ENCODE data around the gene FAM107B. TPM values are rescaled to one million over a fixed set of nuclear protein-coding genes. Genes with fewer than 3 reads are reported as not detected.

The FAM107B gene
- total RNA-seq, 6 experiments from 2014 or later = 58.6 to 116 (median 68.7) TPM

DNA sequence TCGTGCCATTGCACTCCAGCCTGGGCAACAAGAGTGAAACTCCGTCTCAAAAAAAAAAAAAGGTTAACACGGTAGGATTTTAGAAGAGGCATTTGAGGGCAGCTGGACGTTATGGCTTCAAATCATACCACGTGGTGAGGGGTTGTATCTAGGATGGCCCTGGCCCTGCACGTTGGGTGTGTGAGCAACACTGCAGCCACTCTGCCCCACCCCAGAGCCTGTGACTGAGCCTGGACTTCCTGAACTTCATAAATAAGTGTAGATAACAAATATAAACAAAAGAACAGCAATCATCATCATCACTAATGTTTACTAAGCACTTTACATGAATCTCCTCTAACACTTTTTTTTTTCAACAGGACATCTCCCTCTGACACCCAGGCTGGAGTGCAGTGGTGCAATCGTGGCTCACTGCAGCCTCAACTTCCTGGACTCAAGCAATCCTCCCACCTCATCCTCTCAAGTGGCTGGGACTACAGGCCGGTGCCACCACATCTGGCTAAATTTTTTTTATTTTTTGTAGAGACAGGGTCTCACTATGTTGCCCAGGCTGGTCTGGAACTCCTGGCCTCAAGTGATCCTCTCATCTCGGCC is 274.4 kb downstream of the FAM107B start:
- WGBS (ENCODE audit: insufficient coverage, low coverage, low lambda C conversion rate, missing lambda C conversion rate) = 47% methylated on average over 9 of the region's 9 CpGs
- DNase-seq = no peak
- no peaks in the 10 kb centered on the region for H3K9me3 ChIP-seq
- H3K4me1 ChIP-seq = no peaks in the 10 kb centered on the region
- intact Hi-C loops (cut with DNase I) = loop anchor here in 1 of 2 donors (10.0 kb wide), 1 partner anchor 325 kb away; no protein-coding TSS in a partner anchor
- no peak for TF ChIP-seq POLR2A (IDR thresholded peaks at IDR 0.05)
- TF ChIP-seq, protein P1, sequence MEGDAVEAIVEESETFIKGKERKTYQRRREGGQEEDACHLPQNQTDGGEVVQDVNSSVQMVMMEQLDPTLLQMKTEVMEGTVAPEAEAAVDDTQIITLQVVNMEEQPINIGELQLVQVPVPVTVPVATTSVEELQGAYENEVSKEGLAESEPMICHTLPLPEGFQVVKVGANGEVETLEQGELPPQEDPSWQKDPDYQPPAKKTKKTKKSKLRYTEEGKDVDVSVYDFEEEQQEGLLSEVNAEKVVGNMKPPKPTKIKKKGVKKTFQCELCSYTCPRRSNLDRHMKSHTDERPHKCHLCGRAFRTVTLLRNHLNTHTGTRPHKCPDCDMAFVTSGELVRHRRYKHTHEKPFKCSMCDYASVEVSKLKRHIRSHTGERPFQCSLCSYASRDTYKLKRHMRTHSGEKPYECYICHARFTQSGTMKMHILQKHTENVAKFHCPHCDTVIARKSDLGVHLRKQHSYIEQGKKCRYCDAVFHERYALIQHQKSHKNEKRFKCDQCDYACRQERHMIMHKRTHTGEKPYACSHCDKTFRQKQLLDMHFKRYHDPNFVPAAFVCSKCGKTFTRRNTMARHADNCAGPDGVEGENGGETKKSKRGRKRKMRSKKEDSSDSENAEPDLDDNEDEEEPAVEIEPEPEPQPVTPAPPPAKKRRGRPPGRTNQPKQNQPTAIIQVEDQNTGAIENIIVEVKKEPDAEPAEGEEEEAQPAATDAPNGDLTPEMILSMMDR (IDR thresholded peaks at IDR 0.05) = no peak
- no peaks in the 10 kb centered on the region for H3K27me3 ChIP-seq
- no peak overlapping the region for H3K4me3 ChIP-seq
- H3K36me3 ChIP-seq = no peaks in the 10 kb centered on the region
- H3K27ac ChIP-seq = no peak overlapping the region
- ATAC-seq = peak in 3 of 4 donors; percentile 21 to 46 (median 29)

DNA sequence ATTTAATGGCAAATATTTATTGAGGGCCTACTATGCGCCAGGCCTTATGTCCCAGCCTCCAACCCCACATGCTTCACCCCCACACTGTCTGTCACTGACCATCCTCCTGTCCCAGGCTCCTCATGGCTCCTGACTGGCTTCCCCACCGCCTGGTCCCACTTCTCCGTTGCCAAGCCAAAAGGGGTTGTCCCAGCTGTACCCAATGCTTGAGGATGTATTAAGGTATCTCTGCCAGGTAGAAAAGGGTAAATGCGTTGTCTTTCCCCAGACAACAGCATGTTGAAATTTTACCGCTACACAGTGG is 275.1 kb downstream of the FAM107B start:
- TF ChIP-seq, protein P1 (IDR thresholded peaks at IDR 0.05) = no peak
- TF ChIP-seq POLR2A (IDR thresholded peaks at IDR 0.05) = no peak
- Histone ChIP-seq H3K9me3 (no peaks in the 10 kb centered on the region), H3K4me3 (no peak overlapping the region), H3K27me3 (no peaks in the 10 kb centered on the region), H3K4me1 (no peaks in the 10 kb centered on the region), H3K36me3 (no peaks in the 10 kb centered on the region), H3K27ac (no peak overlapping the region)
- intact Hi-C loops (cut with DNase I) = no loop called here
- DNase-seq = no peak
- 68% methylated on average over 4 of the region's 5 CpGs for WGBS (ENCODE audit: insufficient coverage, low coverage, low lambda C conversion rate, missing lambda C conversion rate)
- ATAC-seq = peak in 1 of 4 donors; percentile 43

DNA sequence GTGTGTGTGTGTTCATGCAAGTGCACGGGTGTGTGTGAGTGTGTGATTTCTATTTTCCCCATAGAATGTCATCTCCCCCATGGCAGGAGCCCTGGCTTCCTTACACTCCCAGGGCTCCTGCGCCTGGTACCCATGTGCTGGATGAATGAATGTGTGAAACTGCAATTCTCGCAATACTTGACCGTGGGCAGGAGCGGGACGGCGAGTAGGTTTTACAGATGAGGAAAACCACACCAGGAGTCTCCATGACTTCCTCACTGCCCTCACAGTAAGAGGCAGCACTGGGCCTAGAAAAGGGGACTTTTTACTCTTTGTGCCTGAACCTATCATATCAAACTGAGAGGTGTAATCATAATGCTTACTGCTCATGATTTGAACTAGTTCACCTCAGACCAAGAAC is 276.4 kb downstream of the FAM107B start:
- ATAC-seq (no peak), DNase-seq (no peak)
- WGBS (ENCODE audit: insufficient coverage, low coverage, low lambda C conversion rate, missing lambda C conversion rate) = 81% methylated on average over 5 of the region's 7 CpGs
- no peak for TF ChIP-seq POLR2A (IDR thresholded peaks at IDR 0.05)
- TF ChIP-seq, protein P1 (IDR thresholded peaks at IDR 0.05) = no peak
- intact Hi-C loops (cut with DNase I) = no loop called here
- H3K27me3 ChIP-seq = no peaks in the 10 kb centered on the region
- H3K9me3 ChIP-seq = no peaks in the 10 kb centered on the region
- no peak overlapping the region for H3K4me3 ChIP-seq
- no peak overlapping the region for H3K27ac ChIP-seq
- no peaks in the 10 kb centered on the region for H3K4me1 ChIP-seq
- H3K36me3 ChIP-seq = no peaks in the 10 kb centered on the region

DNA sequence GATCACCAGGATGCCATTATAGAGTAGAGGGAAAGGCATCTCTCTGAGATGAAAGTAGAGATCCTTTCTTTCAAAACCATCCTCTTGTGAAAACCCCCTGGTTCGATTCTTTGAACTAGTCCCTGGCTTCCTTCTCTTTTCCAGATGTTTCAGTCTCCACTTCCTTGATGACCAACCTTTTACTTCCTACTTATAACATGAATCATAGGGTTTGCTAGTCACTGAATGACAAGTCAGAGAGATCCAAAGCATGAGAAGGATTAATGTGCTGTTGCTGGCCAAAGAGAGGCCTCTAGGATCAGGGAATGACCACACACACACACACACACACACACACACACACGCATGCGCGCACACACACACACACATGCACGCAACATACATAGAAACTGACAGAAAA is 282.9 kb downstream of the FAM107B start:
- Histone ChIP-seq H3K4me1 (no peaks in the 10 kb centered on the region), H3K36me3 (no peaks in the 10 kb centered on the region), H3K9me3 (no peaks in the 10 kb centered on the region), H3K4me3 (no peak overlapping the region), H3K27me3 (no peaks in the 10 kb centered on the region), H3K27ac (no peak overlapping the region)
- no peak for TF ChIP-seq POLR2A (IDR thresholded peaks at IDR 0.05)
- TF ChIP-seq, protein P1 (IDR thresholded peaks at IDR 0.05) = no peak
- DNase-seq (no peak), ATAC-seq (no peak)
- intact Hi-C loops (cut with DNase I) = no loop called here
- 52% methylated on average over 4 of the region's 5 CpGs for WGBS (ENCODE audit: insufficient coverage, low coverage, low lambda C conversion rate, missing lambda C conversion rate)

Data from right lobe of liver (tissue), 6 donors.